ENCODE measurements around the gene ATRIP.

GRCh38 chr3:48472923-48473616, 26.5 kb downstream of the ATRIP start:
- TF ChIP-seq CTCF (IDR thresholded peaks at IDR 0.05; ENCODE audit: poor library complexity, severe bottlenecking) (peak; percentile 62), SMC3 (conservative IDR thresholded peaks at IDR 0.05; ENCODE audit: poor library complexity) (no peak), EZH2 (IDR thresholded peaks at IDR 0.05; ENCODE audit: borderline replicate concordance, insufficient read depth, low read length, poor library complexity, severe bottlenecking) (no peak), EP300 (conservative IDR thresholded peaks at IDR 0.05; ENCODE audit: poor library complexity, severe bottlenecking) (peak; percentile 38), TAF1 (IDR thresholded peaks at IDR 0.05; ENCODE audit: low read depth) (peak; percentile 24), POLR2AphosphoS5 (IDR thresholded peaks at IDR 0.05) (peak; percentile 84), REST (IDR thresholded peaks at IDR 0.05; ENCODE audit: borderline replicate concordance) (peak; percentile 71), RAD21 (conservative IDR thresholded peaks at IDR 0.05) (no peak)

Data from neural cell (in vitro differentiated cells).